DOHH2 (cell line): Measurements from ENCODE around the gene GGA2.

Source experiments
- EZH2phosphoT487 ChIP-seq: fragments of 200-600 bp; sonication (generic); IDR thresholded peaks from 2 replicates; pipeline ENCODE4 v1.6.1; 2017; ENCODE audit warnings: borderline replicate concordance, mild to moderate bottlenecking, antibody characterized with exemption, low read length, moderate library complexity, mixed read lengths
- TF ChIP-seq, protein P1 (sequence below): fragments of 200-600 bp; sonication (generic); IDR thresholded peaks from one replicate; pipeline ENCODE4 v1.5.1; 2014; ENCODE audit warnings: antibody characterized with exemption, mild to moderate bottlenecking, low read depth, low read length; ENCODE audit not compliant: poor library complexity, severe bottlenecking

DNA sequence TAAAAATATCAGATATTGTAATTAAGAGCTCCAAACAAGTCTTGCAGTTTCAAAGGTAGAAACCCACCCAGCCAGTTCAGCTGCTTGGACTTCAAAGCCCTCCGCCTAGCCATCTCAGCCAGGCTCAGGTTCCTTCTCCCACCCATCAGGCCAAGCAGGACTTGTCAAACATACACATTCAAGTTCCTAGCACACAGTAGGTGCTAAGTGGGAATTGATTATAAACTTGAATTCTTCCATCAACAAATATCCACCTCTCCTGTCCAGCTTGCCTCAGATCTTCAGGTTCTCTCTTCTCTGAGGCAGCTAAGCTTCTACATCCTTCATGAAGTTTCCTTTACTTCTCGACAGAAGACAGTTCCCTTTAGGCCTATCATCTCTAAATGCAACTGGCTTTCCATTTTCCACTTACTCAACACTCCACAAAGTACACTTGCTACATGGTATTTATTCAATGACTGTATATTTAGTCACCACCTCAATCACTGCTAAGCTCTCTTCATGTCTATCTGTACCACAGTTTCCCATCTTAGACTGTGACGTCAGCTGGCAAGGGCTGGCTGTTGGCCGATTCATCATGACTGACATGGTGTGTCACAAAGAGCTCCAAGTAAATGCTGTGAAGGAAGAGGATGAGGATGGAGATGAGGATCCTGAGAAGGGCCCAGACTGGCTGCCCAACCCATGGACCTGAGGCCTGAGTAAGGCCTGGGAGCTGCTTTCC is 44.0 kb downstream of the GGA2 start:
- TF ChIP-seq, protein P1, sequence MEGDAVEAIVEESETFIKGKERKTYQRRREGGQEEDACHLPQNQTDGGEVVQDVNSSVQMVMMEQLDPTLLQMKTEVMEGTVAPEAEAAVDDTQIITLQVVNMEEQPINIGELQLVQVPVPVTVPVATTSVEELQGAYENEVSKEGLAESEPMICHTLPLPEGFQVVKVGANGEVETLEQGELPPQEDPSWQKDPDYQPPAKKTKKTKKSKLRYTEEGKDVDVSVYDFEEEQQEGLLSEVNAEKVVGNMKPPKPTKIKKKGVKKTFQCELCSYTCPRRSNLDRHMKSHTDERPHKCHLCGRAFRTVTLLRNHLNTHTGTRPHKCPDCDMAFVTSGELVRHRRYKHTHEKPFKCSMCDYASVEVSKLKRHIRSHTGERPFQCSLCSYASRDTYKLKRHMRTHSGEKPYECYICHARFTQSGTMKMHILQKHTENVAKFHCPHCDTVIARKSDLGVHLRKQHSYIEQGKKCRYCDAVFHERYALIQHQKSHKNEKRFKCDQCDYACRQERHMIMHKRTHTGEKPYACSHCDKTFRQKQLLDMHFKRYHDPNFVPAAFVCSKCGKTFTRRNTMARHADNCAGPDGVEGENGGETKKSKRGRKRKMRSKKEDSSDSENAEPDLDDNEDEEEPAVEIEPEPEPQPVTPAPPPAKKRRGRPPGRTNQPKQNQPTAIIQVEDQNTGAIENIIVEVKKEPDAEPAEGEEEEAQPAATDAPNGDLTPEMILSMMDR: no peak
- no peak for TF ChIP-seq EZH2phosphoT487
